VCaP (cell line): ENCODE results near the gene LDHA.
"Not testable (repeated sequence)": the region's sequence is repeated elsewhere in the genome, so short reads cannot be mapped to it uniquely, and the experiment has no call there.

Experiments
- H3K27ac ChIP-seq: fragments of 450-650 bp; 2 replicates; pipeline ENCODE4 v1.5.1; 2017
- CTCF ChIP-seq: fragments of 450-650 bp; conservative IDR thresholded peaks from 2 replicates; pipeline ENCODE4 v1.5.1; 2017; ENCODE audit warnings: mild to moderate bottlenecking, moderate library complexity

LDHA gene

GRCh38 chr11:18394928-18395734, 768 bp downstream of the LDHA start:
- TF ChIP-seq CTCF: no peak
- peak overlapping the region; percentile 94 for H3K27ac ChIP-seq

- no peak for TF ChIP-seq CTCF
- peak overlapping the region; percentile 94 for H3K27ac ChIP-seq
Measured at GRCh38 chr11:18395735-18396504, 1.6 kb downstream of the LDHA start.

GRCh38 chr11:18397921-18398320, 3.6 kb downstream of the LDHA start:
- no peak for TF ChIP-seq CTCF
- no peak overlapping the region for H3K27ac ChIP-seq

- H3K27ac ChIP-seq: not testable (repeated sequence)
Measured at GRCh38 chr11:18401077-18401476, 6.7 kb downstream of the LDHA start.

- no peak for TF ChIP-seq CTCF
Measured at GRCh38 chr11:18404062-18404461, 9.7 kb downstream of the LDHA start.

GRCh38 chr11:18407400-18407799, 13.0 kb downstream of the LDHA start:
- H3K27ac ChIP-seq: peak overlapping the region; percentile 9; the same call in 1 of the 2 replicates

More at GRCh38 chr11:18404062-18404461, 9.7 kb downstream of the LDHA start:
- no peak overlapping the region for H3K27ac ChIP-seq

GRCh38 chr11:18408558-18409291, 14.4 kb downstream of the LDHA start:
- no peak for TF ChIP-seq CTCF
- no peak overlapping the region for H3K27ac ChIP-seq

GRCh38 chr11:18416459-18416858, 22.1 kb downstream of the LDHA start:
- H3K27ac ChIP-seq: no peak overlapping the region
- TF ChIP-seq CTCF: no peak
